ENCODE measurements around the gene CYP8B1.

DNA sequence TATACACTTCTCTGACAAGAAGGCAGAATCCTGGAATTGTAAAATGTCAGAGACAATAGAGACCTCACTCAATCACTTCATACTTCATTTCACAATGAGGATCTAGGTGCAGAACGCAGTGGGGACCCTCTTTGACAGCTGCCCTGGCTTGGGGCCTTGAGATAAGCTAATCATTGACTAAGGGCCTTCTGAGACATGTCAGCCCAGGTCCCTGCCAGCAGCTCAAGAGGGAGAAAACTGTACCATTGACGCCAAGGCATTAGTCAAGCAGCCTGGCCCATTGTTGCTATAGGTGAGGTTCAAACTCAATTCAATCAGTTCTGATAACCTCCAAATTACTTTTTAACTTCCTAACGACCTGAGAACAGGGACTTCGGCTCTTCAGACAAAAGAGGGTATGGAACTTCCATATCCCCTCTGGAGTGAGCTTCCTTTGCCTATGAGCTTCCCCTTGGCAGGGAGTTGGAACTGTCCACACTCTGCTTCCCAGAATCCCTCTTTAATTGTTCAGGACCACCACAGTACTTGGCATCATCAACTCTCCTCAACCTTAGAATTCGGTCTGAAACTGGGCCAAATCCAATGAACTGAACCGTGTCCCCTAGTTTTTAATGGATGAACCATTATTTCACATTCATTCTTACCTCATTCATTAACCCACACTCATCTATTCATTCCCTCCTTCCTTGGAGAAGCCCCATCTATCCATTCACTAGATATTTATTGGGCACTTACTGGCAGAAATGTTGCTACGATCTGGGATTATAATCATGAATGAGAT is 1.5 kb upstream of the CYP8B1 start:
- TF ChIP-seq KDM1A (IDR thresholded peaks at IDR 0.05) (no peak), POLR2A (conservative IDR thresholded peaks at IDR 0.05) (no peak), HDAC6 (IDR thresholded peaks at IDR 0.05; ENCODE audit: low read depth, low read length) (no peak), BHLHE40 (IDR thresholded peaks at IDR 0.05; ENCODE audit: low read length) (no peak), ARHGAP35 (IDR thresholded peaks at IDR 0.05; ENCODE audit: partially characterized antibody) (no peak), NRF1 (conservative IDR thresholded peaks at IDR 0.05 in 1 of 2, IDR thresholded peaks at IDR 0.05 in 1 of 2) (no peak), NR3C1 (CRISPR knock-in tag; IDR thresholded peaks at IDR 0.05) (no peak)
- TF ChIP-seq, protein P1, sequence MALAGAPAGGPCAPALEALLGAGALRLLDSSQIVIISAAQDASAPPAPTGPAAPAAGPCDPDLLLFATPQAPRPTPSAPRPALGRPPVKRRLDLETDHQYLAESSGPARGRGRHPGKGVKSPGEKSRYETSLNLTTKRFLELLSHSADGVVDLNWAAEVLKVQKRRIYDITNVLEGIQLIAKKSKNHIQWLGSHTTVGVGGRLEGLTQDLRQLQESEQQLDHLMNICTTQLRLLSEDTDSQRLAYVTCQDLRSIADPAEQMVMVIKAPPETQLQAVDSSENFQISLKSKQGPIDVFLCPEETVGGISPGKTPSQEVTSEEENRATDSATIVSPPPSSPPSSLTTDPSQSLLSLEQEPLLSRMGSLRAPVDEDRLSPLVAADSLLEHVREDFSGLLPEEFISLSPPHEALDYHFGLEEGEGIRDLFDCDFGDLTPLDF (CRISPR knock-in tag; IDR thresholded peaks at IDR 0.05): no peak
- TF ChIP-seq, protein P2, sequence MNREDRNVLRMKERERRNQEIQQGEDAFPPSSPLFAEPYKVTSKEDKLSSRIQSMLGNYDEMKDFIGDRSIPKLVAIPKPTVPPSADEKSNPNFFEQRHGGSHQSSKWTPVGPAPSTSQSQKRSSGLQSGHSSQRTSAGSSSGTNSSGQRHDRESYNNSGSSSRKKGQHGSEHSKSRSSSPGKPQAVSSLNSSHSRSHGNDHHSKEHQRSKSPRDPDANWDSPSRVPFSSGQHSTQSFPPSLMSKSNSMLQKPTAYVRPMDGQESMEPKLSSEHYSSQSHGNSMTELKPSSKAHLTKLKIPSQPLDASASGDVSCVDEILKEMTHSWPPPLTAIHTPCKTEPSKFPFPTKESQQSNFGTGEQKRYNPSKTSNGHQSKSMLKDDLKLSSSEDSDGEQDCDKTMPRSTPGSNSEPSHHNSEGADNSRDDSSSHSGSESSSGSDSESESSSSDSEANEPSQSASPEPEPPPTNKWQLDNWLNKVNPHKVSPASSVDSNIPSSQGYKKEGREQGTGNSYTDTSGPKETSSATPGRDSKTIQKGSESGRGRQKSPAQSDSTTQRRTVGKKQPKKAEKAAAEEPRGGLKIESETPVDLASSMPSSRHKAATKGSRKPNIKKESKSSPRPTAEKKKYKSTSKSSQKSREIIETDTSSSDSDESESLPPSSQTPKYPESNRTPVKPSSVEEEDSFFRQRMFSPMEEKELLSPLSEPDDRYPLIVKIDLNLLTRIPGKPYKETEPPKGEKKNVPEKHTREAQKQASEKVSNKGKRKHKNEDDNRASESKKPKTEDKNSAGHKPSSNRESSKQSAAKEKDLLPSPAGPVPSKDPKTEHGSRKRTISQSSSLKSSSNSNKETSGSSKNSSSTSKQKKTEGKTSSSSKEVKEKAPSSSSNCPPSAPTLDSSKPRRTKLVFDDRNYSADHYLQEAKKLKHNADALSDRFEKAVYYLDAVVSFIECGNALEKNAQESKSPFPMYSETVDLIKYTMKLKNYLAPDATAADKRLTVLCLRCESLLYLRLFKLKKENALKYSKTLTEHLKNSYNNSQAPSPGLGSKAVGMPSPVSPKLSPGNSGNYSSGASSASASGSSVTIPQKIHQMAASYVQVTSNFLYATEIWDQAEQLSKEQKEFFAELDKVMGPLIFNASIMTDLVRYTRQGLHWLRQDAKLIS (CRISPR knock-in tag; IDR thresholded peaks at IDR 0.05): no peak
- TF ChIP-seq, protein P3, sequence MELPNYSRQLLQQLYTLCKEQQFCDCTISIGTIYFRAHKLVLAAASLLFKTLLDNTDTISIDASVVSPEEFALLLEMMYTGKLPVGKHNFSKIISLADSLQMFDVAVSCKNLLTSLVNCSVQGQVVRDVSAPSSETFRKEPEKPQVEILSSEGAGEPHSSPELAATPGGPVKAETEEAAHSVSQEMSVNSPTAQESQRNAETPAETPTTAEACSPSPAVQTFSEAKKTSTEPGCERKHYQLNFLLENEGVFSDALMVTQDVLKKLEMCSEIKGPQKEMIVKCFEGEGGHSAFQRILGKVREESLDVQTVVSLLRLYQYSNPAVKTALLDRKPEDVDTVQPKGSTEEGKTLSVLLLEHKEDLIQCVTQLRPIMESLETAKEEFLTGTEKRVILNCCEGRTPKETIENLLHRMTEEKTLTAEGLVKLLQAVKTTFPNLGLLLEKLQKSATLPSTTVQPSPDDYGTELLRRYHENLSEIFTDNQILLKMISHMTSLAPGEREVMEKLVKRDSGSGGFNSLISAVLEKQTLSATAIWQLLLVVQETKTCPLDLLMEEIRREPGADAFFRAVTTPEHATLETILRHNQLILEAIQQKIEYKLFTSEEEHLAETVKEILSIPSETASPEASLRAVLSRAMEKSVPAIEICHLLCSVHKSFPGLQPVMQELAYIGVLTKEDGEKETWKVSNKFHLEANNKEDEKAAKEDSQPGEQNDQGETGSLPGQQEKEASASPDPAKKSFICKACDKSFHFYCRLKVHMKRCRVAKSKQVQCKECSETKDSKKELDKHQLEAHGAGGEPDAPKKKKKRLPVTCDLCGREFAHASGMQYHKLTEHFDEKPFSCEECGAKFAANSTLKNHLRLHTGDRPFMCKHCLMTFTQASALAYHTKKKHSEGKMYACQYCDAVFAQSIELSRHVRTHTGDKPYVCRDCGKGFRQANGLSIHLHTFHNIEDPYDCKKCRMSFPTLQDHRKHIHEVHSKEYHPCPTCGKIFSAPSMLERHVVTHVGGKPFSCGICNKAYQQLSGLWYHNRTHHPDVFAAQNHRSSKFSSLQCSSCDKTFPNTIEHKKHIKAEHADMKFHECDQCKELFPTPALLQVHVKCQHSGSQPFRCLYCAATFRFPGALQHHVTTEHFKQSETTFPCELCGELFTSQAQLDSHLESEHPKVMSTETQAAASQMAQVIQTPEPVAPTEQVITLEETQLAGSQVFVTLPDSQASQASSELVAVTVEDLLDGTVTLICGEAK (IDR thresholded peaks at IDR 0.05): no peak
- TF ChIP-seq, protein P3 (CRISPR knock-in tag; IDR thresholded peaks at IDR 0.05): no peak
- TF ChIP-seq, protein P4, sequence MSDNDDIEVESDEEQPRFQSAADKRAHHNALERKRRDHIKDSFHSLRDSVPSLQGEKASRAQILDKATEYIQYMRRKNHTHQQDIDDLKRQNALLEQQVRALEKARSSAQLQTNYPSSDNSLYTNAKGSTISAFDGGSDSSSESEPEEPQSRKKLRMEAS (CRISPR knock-in tag; IDR thresholded peaks at IDR 0.05): no peak
- TF ChIP-seq, protein P5, sequence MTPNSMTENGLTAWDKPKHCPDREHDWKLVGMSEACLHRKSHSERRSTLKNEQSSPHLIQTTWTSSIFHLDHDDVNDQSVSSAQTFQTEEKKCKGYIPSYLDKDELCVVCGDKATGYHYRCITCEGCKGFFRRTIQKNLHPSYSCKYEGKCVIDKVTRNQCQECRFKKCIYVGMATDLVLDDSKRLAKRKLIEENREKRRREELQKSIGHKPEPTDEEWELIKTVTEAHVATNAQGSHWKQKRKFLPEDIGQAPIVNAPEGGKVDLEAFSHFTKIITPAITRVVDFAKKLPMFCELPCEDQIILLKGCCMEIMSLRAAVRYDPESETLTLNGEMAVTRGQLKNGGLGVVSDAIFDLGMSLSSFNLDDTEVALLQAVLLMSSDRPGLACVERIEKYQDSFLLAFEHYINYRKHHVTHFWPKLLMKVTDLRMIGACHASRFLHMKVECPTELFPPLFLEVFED (CRISPR knock-in tag; conservative IDR thresholded peaks at IDR 0.05): no peak

All from K562 (cell line).